PFSK-1 (cell line): ENCODE results near the gene TNP1.

Source experiments
- FOXP2 ChIP-seq: optimal IDR thresholded peaks from 2 replicates; pipeline ENCODE3; 2011; ENCODE audit warnings: borderline replicate concordance, control low read depth, inconsistent platforms; ENCODE audit not compliant: insufficient read depth; ENCODE audit errors: extremely low read length, extremely low read depth
- POLR2AphosphoS5 ChIP-seq: IDR thresholded peaks from 2 replicates; pipeline ENCODE4 v1.6.1; 2012; ENCODE audit warnings: low read depth, mild to moderate bottlenecking, control low read depth, low read length, moderate library complexity
- REST ChIP-seq, 2 experiments: IDR thresholded peaks; 2 replicates each; pipeline versions ENCODE4 v1.6.1 to v1.8.0; 2011 to 2012; ENCODE audit warnings: low read depth in 2 of 2, low read length in 2 of 2, control low read depth in 1 of 2, inconsistent platforms in 1 of 2, mild to moderate bottlenecking in 1 of 2, moderate library complexity in 1 of 2; ENCODE audit not compliant: insufficient read depth in 1 of 2
- SIN3A ChIP-seq: IDR thresholded peaks from 2 replicates; pipeline ENCODE4 v1.6.1; 2012; ENCODE audit warnings: mild to moderate bottlenecking, low read length, moderate library complexity, borderline replicate concordance; ENCODE audit not compliant: insufficient read depth
- TAF1 ChIP-seq: IDR thresholded peaks from 2 replicates; pipeline ENCODE4 v1.6.1; 2012; ENCODE audit warnings: low read length, control low read depth, borderline replicate concordance; ENCODE audit not compliant: insufficient read depth

The TNP1 gene

DNA sequence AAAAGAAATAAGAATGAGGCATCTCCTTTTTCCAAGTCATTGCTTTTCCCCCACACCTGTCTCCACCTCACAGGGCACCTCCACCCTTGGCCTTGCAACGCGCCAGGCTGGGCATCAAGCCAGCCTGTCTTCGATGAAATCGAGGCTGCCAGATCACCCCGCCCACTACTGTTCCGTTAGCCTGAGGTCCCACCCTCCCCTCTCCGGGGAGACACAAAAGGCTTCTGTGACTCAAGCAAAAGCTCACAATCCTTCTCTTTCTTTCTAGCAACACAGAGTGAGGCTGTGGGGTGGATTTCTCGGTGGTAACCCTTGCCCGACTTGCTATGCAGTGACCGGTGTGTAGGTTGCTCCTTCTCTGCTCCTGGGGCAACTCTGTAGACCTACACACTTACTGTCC, 9.9 kb downstream of the TNP1 start:
- TF ChIP-seq POLR2AphosphoS5: no peak
- TF ChIP-seq FOXP2: no peak
- no peak for TF ChIP-seq TAF1
- no peak for TF ChIP-seq SIN3A
- TF ChIP-seq REST (IDR thresholded peaks at IDR 0.05; ENCODE audit: insufficient read depth in 1 of 2, low read depth in 2 of 2, low read length in 2 of 2): no peak

- TF ChIP-seq REST (IDR thresholded peaks at IDR 0.05; ENCODE audit: insufficient read depth in 1 of 2, low read depth in 2 of 2, low read length in 2 of 2) (no peak), FOXP2 (no peak), TAF1 (no peak)
Measured at GRCh38 chr2:216845426-216845825, 14.4 kb downstream of the TNP1 start.

- TF ChIP-seq SIN3A: no peak
- TF ChIP-seq REST (IDR thresholded peaks at IDR 0.05; ENCODE audit: insufficient read depth in 1 of 2, low read depth in 2 of 2, low read length in 2 of 2): no peak
- TF ChIP-seq TAF1: no peak
- TF ChIP-seq POLR2AphosphoS5: no peak
- TF ChIP-seq FOXP2: no peak
Measured at GRCh38 chr2:216842636-216843035, 17.2 kb downstream of the TNP1 start.

- TF ChIP-seq REST (IDR thresholded peaks at IDR 0.05; ENCODE audit: insufficient read depth in 1 of 2, low read depth in 2 of 2, low read length in 2 of 2) (no peak), POLR2AphosphoS5 (no peak), TAF1 (no peak), FOXP2 (no peak), SIN3A (no peak)
Measured at GRCh38 chr2:216839688-216840087, 20.2 kb downstream of the TNP1 start.

DNA sequence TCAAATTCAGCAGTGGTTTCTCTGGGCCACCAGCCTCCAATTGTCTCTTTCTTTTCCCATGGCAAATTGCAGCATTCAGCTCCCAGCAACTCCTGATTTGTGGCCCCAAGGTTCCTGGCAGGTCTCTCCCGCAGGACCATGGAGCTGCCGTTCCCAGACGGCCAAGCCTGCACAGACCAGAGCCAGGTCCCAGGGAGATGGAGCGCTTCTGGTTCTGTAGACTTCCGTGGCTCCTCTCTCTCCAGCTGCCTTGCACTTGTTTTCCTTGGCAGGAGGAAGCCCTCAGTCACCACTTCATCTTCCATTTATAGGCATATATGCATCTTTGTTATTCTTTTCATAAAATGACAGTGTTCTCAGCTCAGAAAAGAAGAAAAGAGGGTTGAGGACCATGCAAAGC, 21.7 kb downstream of the TNP1 start:
- no peak for TF ChIP-seq POLR2AphosphoS5
- TF ChIP-seq TAF1: no peak
- TF ChIP-seq SIN3A: no peak
- TF ChIP-seq FOXP2: no peak
- TF ChIP-seq REST (IDR thresholded peaks at IDR 0.05; ENCODE audit: insufficient read depth in 1 of 2, low read depth in 2 of 2, low read length in 2 of 2): no peak
